A204.1 (cell line): ENCODE data around the gene ADRA2A.

Experiments
- FAIRE-seq: peaks from 2 replicates; lab custom pipeline; 2012; peaks lifted over from hg19 to GRCh38; lab: Jason Lieb, UNC

ADRA2A gene

DNA sequence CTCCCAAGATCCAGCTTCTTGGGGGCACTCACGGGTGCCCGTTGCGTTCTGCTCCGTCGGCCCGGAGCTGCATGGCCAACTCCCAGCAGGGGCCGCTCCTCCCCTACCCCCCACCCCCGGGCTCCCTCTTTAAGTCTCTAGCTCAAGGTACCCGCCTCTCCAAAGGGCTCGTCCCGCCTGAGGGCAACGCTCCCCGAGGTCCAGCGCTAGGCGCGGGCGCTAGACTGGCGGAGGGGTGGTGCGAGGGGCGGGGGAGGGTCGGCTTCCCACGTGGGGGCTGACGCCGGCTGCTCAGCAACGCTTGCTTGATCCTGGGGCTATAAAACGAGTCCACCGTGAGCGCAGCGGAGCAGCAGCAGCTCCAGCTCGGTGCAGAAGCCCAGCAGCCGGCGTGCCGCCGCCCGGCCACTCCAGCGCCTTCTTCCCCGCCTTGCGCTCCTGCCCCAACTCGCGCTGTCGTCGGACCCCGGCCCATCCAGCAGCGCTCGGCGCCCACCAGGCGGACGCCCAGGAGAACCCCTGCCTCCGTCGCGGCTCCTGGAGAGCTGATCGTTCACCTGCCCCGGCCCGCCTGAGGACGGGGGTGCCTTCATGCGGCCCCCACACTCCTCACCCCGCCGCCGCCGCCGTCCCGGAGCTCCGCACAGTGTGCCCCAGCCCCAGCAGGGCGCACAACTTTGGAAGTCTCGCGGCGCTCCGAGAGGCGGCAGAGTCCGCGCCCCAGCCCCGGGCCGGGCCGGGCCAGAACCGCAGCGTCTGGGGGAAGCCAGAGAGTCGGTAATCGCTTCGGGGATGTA lies at the start of gene ADRA2A:
ADRA2A (plus strand) TSS at position 348 of the 797 bp plus-strand sequence. CDS start 968 bp downstream, outside the sequence.
- no peak for FAIRE-seq

DNA sequence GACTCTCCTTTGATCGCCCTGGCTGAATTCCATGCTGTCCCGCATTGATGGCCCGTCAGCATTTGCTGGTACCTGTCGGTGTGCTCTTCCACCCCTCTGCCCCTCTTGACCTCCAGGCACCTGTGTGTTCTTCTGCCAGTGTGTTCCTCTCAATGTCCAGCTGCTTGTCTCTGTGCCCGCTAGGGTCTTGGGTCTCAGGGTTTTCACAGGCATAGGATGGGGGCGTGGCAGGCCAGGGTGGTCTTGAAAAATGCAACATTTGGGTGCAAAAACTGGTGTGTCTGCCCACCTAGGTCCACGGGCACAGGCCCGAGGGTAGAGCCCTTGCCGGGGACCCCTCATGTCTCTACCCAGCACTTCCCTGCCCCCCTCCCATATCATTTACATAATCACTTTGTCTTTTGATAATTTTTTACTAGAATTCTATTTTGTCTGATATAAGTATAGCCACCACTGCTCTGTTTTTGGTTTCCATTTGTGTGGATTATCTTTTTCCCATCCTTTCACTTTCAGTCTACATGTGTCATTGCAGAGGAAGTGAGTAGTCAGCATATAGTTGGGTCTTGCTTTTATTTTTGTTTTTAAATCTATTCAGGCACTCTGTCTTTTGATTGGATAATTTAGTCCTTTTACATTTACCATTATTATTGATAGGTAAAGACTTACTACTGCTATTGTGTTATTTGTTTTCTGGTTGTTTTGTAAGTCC lies 46.6 kb upstream of the ADRA2A start:
- no peak for FAIRE-seq

DNA sequence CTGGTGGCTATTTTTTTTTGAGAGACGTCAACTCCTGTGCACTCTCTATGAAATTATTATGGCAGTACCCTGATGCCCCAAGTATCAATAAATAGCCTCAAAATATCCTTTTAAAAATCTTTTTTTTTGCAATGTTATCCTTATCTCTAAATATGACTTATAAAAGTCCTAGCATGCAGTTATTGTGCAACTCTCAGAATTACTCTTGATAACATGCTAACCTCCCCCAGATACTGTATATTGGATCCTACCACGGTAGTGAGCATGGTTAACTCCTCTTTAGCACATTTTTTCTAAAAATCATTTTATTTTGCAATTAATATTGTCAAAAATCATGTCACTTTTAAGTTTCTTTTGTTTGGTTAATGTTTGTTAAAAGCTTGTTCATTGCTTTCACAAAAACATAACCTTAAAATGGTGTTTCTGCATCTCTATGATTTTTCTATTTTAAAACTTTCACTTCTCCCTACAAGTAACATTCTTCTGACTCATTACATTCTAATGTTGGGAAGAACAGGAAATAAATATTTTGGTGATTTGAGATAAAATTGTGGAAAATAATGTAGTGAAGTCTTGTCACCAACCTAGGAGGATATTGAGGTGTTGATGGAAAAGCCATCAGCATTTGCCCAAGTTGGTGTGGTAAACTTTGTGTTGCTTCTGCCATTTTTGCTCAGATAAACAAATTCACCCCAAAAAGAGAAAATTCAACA lies 42.1 kb upstream of the ADRA2A start:
- no peak for FAIRE-seq

DNA sequence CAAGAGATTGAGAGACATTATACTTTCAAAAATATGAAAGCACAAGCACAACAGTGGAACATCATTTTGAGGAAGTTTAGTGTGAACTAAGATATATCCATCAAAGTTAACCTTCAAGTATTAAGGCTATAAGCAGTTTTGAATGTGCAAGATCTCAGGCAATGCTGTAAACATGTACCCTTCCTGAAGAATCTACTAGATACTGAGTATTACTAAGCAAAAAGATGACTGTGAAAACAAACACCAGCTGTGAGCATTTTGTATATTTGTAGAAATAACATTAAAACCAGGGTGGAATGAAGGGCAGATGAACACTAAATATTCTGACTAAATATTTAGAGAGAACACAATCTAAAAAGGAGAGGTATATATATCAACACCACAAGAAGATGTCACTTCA lies 41.3 kb upstream of the ADRA2A start:
- FAIRE-seq, result no peak

DNA sequence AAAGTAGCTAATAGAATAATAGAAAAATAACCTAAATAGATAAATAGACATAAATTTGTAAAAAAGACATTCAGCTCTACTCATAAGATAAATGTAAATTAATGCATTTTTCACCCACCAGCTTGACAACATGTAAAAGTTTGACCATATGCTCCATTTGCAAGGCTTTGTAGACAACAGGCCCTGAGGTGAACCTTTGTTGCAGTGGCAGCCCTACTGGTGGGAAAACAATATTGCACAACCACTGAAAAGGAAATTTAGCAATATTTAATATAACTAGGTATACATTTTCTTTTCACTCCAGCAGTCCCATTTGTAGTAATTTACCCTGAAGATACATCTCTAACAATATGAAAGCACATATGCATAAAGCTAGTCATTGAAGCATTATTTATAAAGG lies 39.0 kb upstream of the ADRA2A start:
- FAIRE-seq, result no peak

DNA sequence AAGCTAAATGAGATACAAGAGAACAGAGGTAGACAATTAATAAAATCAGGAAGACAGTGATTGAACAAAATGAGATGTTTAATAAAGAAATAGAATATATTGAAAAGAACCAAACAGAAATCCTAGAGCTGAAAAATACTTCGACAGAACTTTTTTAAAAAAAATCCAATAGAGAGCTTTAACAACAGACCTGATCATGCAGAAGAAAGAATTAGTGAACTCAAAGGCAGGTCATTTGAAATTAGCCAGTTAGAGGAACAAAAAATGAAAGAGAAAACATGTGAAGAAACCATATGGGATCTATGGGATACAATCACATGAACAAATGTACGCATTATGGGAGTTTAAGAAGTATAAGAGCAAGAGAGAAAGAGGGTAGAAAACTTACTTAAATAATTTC lies 37.3 kb upstream of the ADRA2A start:
- no peak for FAIRE-seq

DNA sequence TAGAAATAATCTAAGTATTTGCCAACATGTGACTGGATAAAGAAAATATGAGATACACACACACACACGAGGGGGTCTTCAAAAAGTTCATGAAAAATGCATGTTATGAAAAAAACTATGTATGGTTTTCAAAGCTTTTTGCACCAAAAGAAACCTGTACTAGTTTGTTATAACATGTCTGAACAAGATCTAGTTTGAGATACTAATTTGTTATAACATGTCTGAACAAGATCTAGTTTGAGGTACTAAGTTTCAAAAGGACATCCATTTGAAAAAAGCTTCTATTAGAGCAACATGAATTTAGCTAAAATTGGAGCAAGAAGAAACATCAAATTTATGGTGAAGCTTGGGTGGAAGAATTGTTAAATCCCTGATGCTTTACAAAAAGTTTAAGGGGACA lies 19.8 kb upstream of the ADRA2A start:
- FAIRE-seq, result no peak

DNA sequence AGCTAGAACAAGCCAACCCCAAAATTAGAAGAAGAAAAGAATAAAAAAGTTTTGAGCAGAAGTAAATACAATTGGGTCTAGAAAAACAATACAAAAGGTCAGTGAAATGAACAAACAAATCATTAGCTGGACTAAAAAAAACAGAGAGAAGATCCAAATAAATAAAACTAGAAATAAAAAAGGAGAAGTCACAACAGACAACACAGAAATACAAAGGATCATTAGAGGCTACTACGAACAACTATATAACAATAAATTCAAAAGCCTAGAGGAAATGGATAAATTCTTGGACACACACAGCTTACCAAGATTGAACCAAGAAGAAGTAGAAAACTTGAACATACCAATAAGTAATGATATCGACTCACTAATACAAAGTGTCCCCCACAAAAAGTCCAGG lies 13.4 kb upstream of the ADRA2A start:
- FAIRE-seq, result no peak

DNA sequence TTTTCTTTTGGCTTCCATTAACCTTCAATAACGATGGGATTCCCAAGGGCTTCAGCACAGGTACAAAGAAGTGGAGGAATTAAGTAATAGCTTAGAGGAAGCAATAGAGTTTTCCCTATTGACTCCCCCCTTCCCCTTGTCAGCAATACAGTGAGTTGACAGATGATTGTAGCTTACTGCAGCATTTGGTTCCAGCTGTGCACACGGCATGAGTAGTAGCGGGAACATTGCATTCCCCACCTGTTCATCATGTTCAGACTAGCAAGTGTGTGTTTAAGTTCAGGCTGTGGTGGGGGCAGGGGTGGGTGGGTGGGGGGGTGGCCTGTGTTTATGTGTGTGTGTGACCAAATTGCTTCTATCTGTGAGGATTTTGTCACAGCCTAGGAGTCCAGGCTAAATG lies 4.6 kb upstream of the ADRA2A start:
- no peak for FAIRE-seq

DNA sequence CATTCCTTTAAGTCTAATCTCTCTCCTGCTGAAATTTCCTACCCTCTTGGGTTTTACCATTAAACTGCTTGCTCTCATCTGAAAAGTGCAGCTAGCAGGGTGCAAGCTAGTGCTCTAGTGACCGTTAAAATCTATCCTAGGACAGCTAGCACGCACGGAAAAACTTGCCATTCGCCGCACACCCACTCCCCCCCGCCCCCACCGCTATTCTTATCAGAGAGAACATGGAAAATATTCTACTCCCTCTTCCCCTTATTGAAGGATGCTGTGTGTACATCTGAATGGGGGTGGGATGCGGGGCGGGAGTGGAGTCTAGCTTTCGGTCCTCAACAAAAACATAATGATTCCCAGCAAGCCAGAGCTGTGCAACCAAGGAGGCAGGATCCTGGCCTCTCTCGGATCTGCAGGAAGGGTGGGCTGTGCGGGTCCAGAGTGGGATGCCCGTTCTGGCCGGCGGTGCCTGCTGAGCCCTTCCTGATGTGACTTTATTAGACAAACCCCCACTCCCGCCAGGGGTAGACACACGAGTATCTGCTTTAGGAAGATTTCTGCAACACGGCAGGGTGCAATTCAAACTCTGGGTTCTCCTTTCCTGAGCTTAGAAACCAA lies 1.1 kb upstream of the ADRA2A start:
- FAIRE-seq, result no peak

DNA sequence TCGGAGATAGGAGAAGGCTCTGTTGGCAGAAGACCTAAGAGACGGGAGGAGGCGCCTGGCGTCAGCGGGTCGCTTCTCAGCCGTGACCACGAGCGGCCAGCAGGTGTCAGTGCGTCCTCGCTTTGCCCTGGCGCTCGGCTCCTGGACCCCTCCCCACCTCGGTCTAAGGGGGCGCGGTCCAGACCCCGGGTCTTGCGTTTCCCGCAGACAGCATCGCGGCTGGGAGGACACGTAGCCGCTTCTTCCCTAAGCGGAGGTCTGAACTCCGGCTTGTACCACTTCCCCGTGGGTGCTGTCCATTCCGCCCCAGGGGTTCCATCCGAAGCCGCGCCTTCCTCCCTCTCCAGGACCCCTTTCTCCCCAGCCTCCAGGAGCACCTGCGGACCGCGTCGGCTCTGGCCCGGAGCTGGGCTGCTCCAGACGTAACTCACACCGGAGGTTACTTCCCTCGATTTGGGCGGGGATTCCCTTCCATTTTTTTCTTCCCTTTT lies 593 bp upstream of the ADRA2A start:
- FAIRE-seq, result no peak

DNA sequence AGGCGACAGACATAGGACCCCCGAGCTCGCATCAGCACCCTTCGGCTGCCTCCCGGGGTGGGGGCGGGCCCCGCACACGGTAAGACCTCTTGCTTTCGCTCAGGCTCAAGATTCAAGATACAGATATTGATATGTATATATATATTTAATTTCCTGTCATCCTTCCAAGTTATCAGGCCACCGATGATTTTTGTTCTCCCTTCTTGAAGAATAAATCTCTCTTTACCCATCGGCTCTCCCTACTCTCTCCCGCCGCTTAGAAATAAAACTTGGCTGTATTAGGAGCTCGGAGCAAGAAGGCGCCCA lies 603 bp downstream of the ADRA2A start:
- no peak for FAIRE-seq

DNA sequence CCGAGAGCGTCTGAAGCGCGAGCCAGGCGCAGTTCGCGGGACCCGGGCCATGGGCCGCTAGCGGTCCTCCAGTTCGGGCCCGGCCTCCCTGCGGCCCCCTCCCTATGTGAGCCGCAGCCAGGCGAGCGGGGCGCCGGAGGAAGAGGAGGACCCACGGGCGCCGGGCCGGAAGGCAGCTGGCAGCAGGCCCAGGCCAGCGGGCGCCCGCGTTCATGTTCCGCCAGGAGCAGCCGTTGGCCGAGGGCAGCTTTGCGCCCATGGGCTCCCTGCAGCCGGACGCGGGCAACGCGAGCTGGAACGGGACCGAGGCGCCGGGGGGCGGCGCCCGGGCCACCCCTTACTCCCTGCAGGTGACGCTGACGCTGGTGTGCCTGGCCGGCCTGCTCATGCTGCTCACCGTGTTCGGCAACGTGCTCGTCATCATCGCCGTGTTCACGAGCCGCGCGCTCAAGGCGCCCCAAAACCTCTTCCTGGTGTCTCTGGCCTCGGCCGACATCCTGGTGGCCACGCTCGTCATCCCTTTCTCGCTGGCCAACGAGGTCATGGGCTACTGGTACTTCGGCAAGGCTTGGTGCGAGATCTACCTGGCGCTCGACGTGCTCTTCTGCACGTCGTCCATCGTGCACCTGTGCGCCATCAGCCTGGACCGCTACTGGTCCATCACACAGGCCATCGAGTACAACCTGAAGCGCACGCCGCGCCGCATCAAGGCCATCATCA lies 1.1 kb downstream of the ADRA2A start:
- no peak for FAIRE-seq

DNA sequence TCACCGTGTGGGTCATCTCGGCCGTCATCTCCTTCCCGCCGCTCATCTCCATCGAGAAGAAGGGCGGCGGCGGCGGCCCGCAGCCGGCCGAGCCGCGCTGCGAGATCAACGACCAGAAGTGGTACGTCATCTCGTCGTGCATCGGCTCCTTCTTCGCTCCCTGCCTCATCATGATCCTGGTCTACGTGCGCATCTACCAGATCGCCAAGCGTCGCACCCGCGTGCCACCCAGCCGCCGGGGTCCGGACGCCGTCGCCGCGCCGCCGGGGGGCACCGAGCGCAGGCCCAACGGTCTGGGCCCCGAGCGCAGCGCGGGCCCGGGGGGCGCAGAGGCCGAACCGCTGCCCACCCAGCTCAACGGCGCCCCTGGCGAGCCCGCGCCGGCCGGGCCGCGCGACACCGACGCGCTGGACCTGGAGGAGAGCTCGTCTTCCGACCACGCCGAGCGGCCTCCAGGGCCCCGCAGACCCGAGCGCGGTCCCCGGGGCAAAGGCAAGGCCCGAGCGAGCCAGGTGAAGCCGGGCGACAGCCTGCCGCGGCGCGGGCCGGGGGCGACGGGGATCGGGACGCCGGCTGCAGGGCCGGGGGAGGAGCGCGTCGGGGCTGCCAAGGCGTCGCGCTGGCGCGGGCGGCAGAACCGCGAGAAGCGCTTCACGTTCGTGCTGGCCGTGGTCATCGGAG lies 1.8 kb downstream of the ADRA2A start:
- FAIRE-seq, result no peak

DNA sequence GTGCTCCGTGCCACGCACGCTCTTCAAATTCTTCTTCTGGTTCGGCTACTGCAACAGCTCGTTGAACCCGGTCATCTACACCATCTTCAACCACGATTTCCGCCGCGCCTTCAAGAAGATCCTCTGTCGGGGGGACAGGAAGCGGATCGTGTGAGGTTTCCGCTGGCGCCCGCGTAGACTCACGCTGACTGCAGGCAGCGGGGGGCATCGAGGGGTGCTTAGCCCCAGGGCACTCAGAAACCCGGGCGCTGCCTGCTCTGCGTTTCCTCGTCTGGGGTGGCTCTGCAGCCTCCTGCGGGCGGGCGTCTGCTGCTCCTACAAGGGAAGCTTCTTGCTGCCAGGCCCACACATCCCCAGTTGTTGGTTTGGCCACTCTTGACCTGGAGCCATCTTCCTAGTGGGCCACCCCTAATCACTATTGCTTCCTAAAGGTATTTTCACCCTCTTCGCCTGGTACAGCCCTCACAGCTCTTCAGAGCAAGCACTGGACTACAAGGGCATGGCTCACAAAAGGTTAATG lies 2.5 kb downstream of the ADRA2A start:
- no peak for FAIRE-seq

DNA sequence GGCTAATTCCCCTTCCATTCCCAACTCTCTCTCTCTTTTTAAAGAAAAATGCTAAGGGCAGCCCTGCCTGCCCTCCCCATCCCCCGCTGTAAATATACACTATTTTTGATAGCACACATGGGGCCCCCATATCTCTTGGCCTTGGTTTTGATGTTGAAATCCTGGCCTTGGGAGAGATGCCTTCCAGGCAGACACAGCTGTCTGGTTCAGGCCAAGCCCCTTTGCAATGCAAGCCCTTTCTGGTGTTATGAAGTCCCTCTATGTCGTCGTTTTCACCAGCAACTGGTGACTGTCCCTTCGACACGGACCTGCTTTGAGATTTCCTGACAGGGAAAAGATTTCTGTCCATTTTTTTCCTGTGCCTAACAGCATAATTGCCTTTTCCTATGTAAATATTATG lies 3.0 kb downstream of the ADRA2A start:
- FAIRE-seq, result no peak

DNA sequence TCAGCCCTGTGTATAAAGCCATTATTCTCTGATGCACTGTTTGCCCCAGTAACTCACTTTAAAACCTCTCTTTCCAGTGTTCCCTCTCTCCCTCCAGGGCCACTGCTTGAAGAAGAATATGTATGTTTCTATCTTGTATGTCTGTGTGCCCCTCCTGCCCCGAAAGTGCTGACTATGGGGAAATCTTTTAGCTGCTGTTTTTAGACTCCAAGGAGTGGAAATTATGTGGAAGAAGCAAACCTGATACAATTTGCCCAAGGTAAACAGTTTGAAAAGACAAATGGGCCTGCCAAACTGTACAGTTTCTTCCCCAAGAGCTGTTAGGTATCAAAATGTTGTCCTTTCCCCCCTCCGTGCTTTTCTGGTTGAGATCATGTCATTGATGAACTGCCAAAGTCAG lies 3.4 kb downstream of the ADRA2A start:
- no peak for FAIRE-seq

DNA sequence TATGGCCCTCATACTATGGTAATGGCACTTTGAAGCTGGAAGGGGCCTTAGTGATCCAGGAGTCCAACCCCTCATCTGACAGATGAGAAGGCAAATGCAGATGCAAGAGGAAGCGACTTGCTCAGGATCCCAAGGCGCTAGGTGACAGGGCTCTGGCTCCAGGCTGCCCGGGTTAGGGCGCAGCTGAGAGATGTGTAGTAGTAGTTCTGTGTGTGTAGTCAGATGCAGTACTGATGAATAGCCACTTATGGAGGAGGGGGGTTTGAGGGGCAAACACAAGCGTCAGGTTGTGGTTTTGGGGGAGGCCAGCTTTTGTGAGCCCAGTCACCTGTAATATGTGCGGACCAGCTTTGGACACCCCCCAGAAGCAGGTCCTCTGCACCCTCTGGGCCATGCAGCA lies 4.8 kb downstream of the ADRA2A start:
- FAIRE-seq, result no peak

DNA sequence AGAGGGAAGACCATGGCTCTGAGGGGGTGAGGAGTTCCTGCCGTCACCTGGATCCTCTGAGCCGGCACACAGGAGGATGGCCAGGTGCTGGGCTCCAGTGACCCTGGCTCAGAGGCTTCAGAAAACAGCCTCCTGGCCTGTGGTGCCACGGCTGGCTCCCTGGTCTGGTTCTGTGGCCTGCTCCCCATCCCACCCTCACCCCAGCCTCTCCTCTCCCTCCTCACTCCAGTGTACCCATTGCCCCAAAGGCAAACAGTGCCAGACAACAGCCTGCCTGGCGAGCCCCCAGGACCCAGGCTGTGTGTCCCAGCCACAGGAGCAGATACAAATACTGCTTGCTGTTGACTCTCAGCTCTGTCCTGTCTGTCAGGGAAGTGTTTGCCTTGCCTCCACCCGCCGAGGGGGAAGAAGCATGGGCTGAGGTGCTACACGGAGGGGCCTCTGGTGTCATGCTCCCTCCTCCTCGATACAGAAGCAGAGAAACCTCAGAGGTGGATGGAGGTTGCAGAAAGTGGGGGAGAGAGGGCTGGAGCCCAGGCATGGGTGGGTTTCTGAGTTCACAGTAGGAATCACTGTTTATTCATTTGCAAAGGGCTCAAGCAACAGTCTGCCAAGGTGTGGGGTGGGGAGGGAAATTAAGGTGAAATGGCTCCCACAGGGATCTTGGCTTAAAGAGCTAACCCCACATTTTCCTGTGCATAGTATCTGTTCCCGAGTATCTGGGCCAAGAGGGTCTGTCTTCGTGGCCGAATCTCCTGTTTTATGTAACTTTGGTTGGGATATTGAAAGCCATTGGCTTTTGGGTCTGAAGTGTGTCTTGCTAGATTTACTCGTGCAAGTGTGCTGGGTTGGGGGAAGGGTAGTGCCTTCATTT lies 5.5 kb downstream of the ADRA2A start:
- no peak for FAIRE-seq
